ENCODE results near the gene RBFOX1. TPM values are rescaled to one million over a fixed set of nuclear protein-coding genes. Genes with fewer than 3 reads are reported as not detected.

Gene RBFOX1
- total RNA-seq, 2 donors from 2014 or later, result not detected

GRCh38 chr16:7390974-7391373, 58.3 kb downstream of the RBFOX1 start:
- ATAC-seq (no peak), DNase-seq (no peak)
- Histone ChIP-seq H3K27me3 (no peaks in the 10 kb centered on the region), H3K4me1 (no peaks in the 10 kb centered on the region), H3K4me3 (no peak overlapping the region), H3K36me3 (replicated peaks in 1 of 2; ENCODE audit: insufficient read depth in 1 of 2, low read depth in 2 of 2) (no peaks in the 10 kb centered on the region), H3K9me3 (no peaks in the 10 kb centered on the region), H3K27ac (no peak overlapping the region)
- WGBS, 2 donors, result 59 to 66% methylated on average over 5 of the region's 5 CpGs
- TF ChIP-seq POLR2A (IDR thresholded peaks at IDR 0.05), result no peak
- no peak for TF ChIP-seq CTCF (IDR thresholded peaks at IDR 0.05)
- intact Hi-C loops (cut with DNase I), result no loop called here

- WGBS, 2 donors, result 63 to 69% methylated on average over 5 of the region's 5 CpGs
Measured at GRCh38 chr16:7391694-7392093, 59.0 kb downstream of the RBFOX1 start.

GRCh38 chr16:7392206-7392605, 59.6 kb downstream of the RBFOX1 start:
- 44% methylated on average over 1 of the region's 1 CpG for WGBS, 2 donors
- Histone ChIP-seq H3K9me3 (no peaks in the 10 kb centered on the region), H3K4me1 (no peaks in the 10 kb centered on the region), H3K4me3 (no peak overlapping the region), H3K36me3 (replicated peaks in 1 of 2; ENCODE audit: insufficient read depth in 1 of 2, low read depth in 2 of 2) (no peaks in the 10 kb centered on the region), H3K27ac (no peak overlapping the region), H3K27me3 (no peaks in the 10 kb centered on the region)
- TF ChIP-seq CTCF (IDR thresholded peaks at IDR 0.05), result no peak
- no peak for TF ChIP-seq POLR2A (IDR thresholded peaks at IDR 0.05)
- ATAC-seq (no peak), DNase-seq (no peak)
- intact Hi-C loops (cut with DNase I), result no loop called here

More at GRCh38 chr16:7391694-7392093, 59.0 kb downstream of the RBFOX1 start:
- intact Hi-C loops (cut with DNase I), result no loop called here
- Histone ChIP-seq H3K4me3 (no peak overlapping the region), H3K27me3 (no peaks in the 10 kb centered on the region), H3K9me3 (no peaks in the 10 kb centered on the region), H3K36me3 (replicated peaks in 1 of 2; ENCODE audit: insufficient read depth in 1 of 2, low read depth in 2 of 2) (no peaks in the 10 kb centered on the region), H3K4me1 (no peaks in the 10 kb centered on the region), H3K27ac (no peak overlapping the region)
- no peak for TF ChIP-seq CTCF (IDR thresholded peaks at IDR 0.05)
- DNase-seq, result no peak
- ATAC-seq, result no peak

- TF ChIP-seq CTCF (IDR thresholded peaks at IDR 0.05) (no peak), POLR2A (IDR thresholded peaks at IDR 0.05) (no peak)
- H3K4me3 ChIP-seq, result no peak overlapping the region
Measured at GRCh38 chr16:7393680-7394079, 61.0 kb downstream of the RBFOX1 start.

GRCh38 chr16:7394720-7395336, 62.2 kb downstream of the RBFOX1 start:
- Histone ChIP-seq H3K4me1 (no peaks in the 10 kb centered on the region), H3K4me3 (no peak overlapping the region), H3K27ac (no peak overlapping the region), H3K27me3 (no peaks in the 10 kb centered on the region), H3K9me3 (no peaks in the 10 kb centered on the region), H3K36me3 (replicated peaks in 1 of 2; ENCODE audit: insufficient read depth in 1 of 2, low read depth in 2 of 2) (no peaks in the 10 kb centered on the region)
- ATAC-seq (no peak), DNase-seq (no peak)
- TF ChIP-seq CTCF (IDR thresholded peaks at IDR 0.05) (no peak), POLR2A (IDR thresholded peaks at IDR 0.05) (no peak)
- intact Hi-C loops (cut with DNase I), result no loop called here
- 52 to 57% methylated on average over 7 of the region's 7 CpGs for WGBS, 2 donors

More at GRCh38 chr16:7393680-7394079, 61.0 kb downstream of the RBFOX1 start:
- Histone ChIP-seq H3K27me3 (no peaks in the 10 kb centered on the region), H3K27ac (no peak overlapping the region), H3K9me3 (no peaks in the 10 kb centered on the region), H3K4me1 (no peaks in the 10 kb centered on the region), H3K36me3 (replicated peaks in 1 of 2; ENCODE audit: insufficient read depth in 1 of 2, low read depth in 2 of 2) (no peaks in the 10 kb centered on the region)
- 62 to 70% methylated on average over 3 to 4 of the region's 4 CpGs for WGBS, 2 donors
- intact Hi-C loops (cut with DNase I), result no loop called here
- ATAC-seq (no peak), DNase-seq (no peak)
